ENCODE data around the gene LCK. TPM values are rescaled to one million over a fixed set of nuclear protein-coding genes. Genes with fewer than 3 reads are reported as not detected.

LCK gene
- polyA plus RNA-seq, 1 of the 3 experiments (the other 2 are of a cell fraction) = not detected

DNA sequence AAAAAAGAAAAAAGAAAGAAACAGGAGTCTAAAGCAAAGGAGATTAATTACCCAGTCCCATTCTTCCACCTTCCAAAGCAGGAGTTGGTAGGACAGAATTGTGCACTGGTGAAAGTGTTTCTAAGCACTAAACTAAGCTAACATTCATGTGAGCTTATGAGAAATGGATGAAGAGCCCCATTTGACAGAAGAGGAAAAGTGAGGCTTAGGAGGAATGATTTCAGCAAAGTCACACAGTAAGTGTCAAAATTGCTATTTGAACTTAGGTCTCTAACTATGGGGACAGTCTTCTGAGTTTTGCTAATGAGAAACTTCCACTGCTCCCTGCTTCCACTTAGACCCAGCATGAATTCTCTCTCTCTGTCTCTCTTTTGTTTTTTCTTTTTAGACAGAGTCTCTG is 18.7 kb downstream of the LCK start:
- no peaks in the 10 kb centered on the region for H4K20me1 ChIP-seq (ENCODE audit: insufficient read depth)
- H3K36me3 ChIP-seq (replicated peaks in 1 of 2; ENCODE audit: control insufficient read depth in 1 of 2, insufficient read depth in 2 of 2, low read length in 1 of 2) = no peaks in the 10 kb centered on the region
- DNase-seq = no peak
- no peak overlapping the region for H3K4me2 ChIP-seq
- ChIA-PET CTCF (interaction anchor here (2.6 kb wide), 1 partner anchor 54 kb away, joined by 7 read pairs; no protein-coding TSS in a partner anchor), POLR2A (interaction anchor here (0.6 kb wide), 1 partner anchor 9 kb away, joined by 3 read pairs; no protein-coding TSS in a partner anchor)
- no peak overlapping the region for H2AFZ ChIP-seq (ENCODE audit: low read depth)
- H3F3A ChIP-seq (replicated peaks; ENCODE audit: insufficient read depth) = peaks cover 9% of the 10 kb centered on the region
- H3K9me2 ChIP-seq = no peaks in the 10 kb centered on the region
- no peaks in the 10 kb centered on the region for H3K9me3 ChIP-seq
- H3K4me1 ChIP-seq (ENCODE audit: control insufficient read depth in 1 of 2, insufficient read depth in 2 of 2, low read depth in 1 of 2, low read length in 1 of 2) = peaks cover 2 to 3% of the 10 kb centered on the region in 2 experiments; a peak in 1 of 4 replicates
- H3K79me2 ChIP-seq (ENCODE audit: insufficient read depth) = no peaks in the 10 kb centered on the region
- no peak overlapping the region for H3K4me3 ChIP-seq (ENCODE audit: low read depth in 2 of 2, low read length in 1 of 2)
- no peak for TF ChIP-seq NRF1 (IDR thresholded peaks at IDR 0.05; ENCODE audit: low read depth, low read length)
- TF ChIP-seq, protein P1, sequence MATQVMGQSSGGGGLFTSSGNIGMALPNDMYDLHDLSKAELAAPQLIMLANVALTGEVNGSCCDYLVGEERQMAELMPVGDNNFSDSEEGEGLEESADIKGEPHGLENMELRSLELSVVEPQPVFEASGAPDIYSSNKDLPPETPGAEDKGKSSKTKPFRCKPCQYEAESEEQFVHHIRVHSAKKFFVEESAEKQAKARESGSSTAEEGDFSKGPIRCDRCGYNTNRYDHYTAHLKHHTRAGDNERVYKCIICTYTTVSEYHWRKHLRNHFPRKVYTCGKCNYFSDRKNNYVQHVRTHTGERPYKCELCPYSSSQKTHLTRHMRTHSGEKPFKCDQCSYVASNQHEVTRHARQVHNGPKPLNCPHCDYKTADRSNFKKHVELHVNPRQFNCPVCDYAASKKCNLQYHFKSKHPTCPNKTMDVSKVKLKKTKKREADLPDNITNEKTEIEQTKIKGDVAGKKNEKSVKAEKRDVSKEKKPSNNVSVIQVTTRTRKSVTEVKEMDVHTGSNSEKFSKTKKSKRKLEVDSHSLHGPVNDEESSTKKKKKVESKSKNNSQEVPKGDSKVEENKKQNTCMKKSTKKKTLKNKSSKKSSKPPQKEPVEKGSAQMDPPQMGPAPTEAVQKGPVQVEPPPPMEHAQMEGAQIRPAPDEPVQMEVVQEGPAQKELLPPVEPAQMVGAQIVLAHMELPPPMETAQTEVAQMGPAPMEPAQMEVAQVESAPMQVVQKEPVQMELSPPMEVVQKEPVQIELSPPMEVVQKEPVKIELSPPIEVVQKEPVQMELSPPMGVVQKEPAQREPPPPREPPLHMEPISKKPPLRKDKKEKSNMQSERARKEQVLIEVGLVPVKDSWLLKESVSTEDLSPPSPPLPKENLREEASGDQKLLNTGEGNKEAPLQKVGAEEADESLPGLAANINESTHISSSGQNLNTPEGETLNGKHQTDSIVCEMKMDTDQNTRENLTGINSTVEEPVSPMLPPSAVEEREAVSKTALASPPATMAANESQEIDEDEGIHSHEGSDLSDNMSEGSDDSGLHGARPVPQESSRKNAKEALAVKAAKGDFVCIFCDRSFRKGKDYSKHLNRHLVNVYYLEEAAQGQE (IDR thresholded peaks at IDR 0.05; ENCODE audit: low read depth, low read length) = no peak
- TF ChIP-seq, protein P2, sequence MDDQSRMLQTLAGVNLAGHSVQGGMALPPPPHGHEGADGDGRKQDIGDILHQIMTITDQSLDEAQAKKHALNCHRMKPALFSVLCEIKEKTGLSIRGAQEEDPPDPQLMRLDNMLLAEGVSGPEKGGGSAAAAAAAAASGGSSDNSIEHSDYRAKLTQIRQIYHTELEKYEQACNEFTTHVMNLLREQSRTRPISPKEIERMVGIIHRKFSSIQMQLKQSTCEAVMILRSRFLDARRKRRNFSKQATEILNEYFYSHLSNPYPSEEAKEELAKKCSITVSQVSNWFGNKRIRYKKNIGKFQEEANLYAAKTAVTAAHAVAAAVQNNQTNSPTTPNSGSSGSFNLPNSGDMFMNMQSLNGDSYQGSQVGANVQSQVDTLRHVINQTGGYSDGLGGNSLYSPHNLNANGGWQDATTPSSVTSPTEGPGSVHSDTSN (IDR thresholded peaks at IDR 0.05) = no peak
- TF ChIP-seq, protein P3, sequence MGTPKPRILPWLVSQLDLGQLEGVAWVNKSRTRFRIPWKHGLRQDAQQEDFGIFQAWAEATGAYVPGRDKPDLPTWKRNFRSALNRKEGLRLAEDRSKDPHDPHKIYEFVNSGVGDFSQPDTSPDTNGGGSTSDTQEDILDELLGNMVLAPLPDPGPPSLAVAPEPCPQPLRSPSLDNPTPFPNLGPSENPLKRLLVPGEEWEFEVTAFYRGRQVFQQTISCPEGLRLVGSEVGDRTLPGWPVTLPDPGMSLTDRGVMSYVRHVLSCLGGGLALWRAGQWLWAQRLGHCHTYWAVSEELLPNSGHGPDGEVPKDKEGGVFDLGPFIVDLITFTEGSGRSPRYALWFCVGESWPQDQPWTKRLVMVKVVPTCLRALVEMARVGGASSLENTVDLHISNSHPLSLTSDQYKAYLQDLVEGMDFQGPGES (IDR thresholded peaks at IDR 0.05; ENCODE audit: low read depth, low read length) = no peak
- no peak for TF ChIP-seq CHD2 (IDR thresholded peaks at IDR 0.05; ENCODE audit: low read length, partially characterized antibody)
- TF ChIP-seq RFX5 (IDR thresholded peaks at IDR 0.05; ENCODE audit: low read length) = no peak
- H3K9ac ChIP-seq = no peak overlapping the region
- no peaks in the 10 kb centered on the region for H3K27me3 ChIP-seq (ENCODE audit: insufficient read depth)
- no peak overlapping the region for H3K27ac ChIP-seq (ENCODE audit: low read depth in 2 of 2, low read length in 1 of 2)

DNA sequence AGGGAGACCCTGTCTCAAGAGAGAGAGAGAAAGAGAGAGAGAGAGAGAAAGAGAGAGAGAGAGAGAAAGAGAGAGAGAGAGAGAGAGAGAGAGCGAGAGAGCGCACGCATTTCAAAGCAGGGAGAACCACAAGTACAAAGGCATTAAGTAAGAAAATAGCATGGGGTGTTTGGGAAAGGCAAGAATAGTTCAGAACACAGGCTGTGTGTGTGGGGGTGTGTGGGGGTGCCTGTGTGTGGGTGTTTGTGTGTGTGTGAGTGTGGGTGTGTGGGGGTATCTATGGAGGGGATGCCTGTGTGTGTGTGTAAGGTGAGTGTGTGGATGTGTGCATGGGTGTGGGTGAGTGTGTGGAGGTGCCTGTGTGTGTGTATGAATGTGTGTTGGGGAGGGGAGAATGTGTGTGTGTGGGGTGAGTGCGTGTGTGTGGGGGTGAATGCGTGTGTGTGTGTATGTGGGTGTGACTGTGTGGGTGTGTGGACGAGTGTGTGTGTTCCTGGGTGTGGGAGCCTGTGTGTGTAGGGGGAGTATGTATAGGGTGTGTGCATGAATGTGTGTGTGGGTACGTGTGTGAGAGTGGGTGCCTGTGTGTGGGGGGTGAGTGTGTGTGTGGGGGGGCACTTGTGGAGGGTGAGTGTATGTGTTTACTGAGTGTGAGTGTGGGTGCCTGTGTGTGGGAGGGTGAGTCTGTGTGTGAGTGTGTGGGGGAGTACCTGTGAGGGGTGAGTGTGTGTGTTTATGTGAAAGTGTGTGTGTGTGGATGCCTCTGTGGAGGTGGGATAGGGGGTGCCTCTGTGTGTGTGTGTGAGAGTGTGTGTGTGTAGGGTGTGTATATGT is 21.7 kb downstream of the LCK start:
- CTCF ChIA-PET = no interaction called here
- no peak overlapping the region for H3K27ac ChIP-seq (ENCODE audit: low read depth in 2 of 2, low read length in 1 of 2)
- H4K20me1 ChIP-seq (ENCODE audit: insufficient read depth) = no peaks in the 10 kb centered on the region
- no peak for DNase-seq
- no peaks in the 10 kb centered on the region for H3K27me3 ChIP-seq (ENCODE audit: insufficient read depth)
- POLR2A ChIA-PET = interaction anchor here (1.0 kb wide), 1 partner anchor 61 kb away, joined by 3 read pairs; no protein-coding TSS in a partner anchor
- H3K9ac ChIP-seq = no peak overlapping the region
- H3K4me2 ChIP-seq = no peak overlapping the region
- no peak overlapping the region for H3K4me3 ChIP-seq (ENCODE audit: low read depth in 2 of 2, low read length in 1 of 2)
- H3F3A ChIP-seq (replicated peaks; ENCODE audit: insufficient read depth) = no peaks in the 10 kb centered on the region
- no peaks in the 10 kb centered on the region for H3K36me3 ChIP-seq (replicated peaks in 1 of 2; ENCODE audit: control insufficient read depth in 1 of 2, insufficient read depth in 2 of 2, low read length in 1 of 2)
- H2AFZ ChIP-seq (ENCODE audit: low read depth) = no peak overlapping the region
- WGBS (ENCODE audit: low lambda C conversion rate) = 72% methylated on average over 7 of the region's 7 CpGs
- no peaks in the 10 kb centered on the region for H3K79me2 ChIP-seq (ENCODE audit: insufficient read depth)
- no peaks in the 10 kb centered on the region for H3K9me2 ChIP-seq
- peaks cover 0 to 2% of the 10 kb centered on the region in 2 experiments; a peak in 1 of 4 replicates for H3K4me1 ChIP-seq (ENCODE audit: control insufficient read depth in 1 of 2, insufficient read depth in 2 of 2, low read depth in 1 of 2, low read length in 1 of 2)
- H3K9me3 ChIP-seq = no peaks in the 10 kb centered on the region
- TF ChIP-seq, protein P3 (IDR thresholded peaks at IDR 0.05; ENCODE audit: low read depth, low read length) = no peak
- TF ChIP-seq GATA2 (CRISPR knock-in tag; IDR thresholded peaks at IDR 0.05) (no peak), RFX5 (IDR thresholded peaks at IDR 0.05; ENCODE audit: low read length) (no peak), SMC3 (IDR thresholded peaks at IDR 0.05; ENCODE audit: low read depth, low read length) (no peak), TCF12 (IDR thresholded peaks at IDR 0.05) (no peak)
- TF ChIP-seq, protein P4, sequence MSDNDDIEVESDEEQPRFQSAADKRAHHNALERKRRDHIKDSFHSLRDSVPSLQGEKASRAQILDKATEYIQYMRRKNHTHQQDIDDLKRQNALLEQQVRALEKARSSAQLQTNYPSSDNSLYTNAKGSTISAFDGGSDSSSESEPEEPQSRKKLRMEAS (IDR thresholded peaks at IDR 0.05; ENCODE audit: low read depth) = no peak
- TF ChIP-seq, protein P2 (IDR thresholded peaks at IDR 0.05) = no peak
- TF ChIP-seq, protein P5, sequence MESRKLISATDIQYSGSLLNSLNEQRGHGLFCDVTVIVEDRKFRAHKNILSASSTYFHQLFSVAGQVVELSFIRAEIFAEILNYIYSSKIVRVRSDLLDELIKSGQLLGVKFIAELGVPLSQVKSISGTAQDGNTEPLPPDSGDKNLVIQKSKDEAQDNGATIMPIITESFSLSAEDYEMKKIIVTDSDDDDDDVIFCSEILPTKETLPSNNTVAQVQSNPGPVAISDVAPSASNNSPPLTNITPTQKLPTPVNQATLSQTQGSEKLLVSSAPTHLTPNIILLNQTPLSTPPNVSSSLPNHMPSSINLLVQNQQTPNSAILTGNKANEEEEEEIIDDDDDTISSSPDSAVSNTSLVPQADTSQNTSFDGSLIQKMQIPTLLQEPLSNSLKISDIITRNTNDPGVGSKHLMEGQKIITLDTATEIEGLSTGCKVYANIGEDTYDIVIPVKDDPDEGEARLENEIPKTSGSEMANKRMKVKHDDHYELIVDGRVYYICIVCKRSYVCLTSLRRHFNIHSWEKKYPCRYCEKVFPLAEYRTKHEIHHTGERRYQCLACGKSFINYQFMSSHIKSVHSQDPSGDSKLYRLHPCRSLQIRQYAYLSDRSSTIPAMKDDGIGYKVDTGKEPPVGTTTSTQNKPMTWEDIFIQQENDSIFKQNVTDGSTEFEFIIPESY (IDR thresholded peaks at IDR 0.05; ENCODE audit: borderline replicate concordance, low read depth) = no peak

All from SK-N-SH (cell line).